Stimulated activated naive CD4-positive, alpha-beta T cell treated with Interleukin-2 at 50 U/mL for 16 hours (primary cell): Measurements from ENCODE around the gene EPS8L2.
A peak's percentile ranks its signal among the peaks of the same experiment; 100 is the strongest.

Source experiments
- DNase-seq: peaks from one replicate; lab custom pipeline; 2025; lab: John Stamatoyannopoulos, UW

The EPS8L2 gene

DNA sequence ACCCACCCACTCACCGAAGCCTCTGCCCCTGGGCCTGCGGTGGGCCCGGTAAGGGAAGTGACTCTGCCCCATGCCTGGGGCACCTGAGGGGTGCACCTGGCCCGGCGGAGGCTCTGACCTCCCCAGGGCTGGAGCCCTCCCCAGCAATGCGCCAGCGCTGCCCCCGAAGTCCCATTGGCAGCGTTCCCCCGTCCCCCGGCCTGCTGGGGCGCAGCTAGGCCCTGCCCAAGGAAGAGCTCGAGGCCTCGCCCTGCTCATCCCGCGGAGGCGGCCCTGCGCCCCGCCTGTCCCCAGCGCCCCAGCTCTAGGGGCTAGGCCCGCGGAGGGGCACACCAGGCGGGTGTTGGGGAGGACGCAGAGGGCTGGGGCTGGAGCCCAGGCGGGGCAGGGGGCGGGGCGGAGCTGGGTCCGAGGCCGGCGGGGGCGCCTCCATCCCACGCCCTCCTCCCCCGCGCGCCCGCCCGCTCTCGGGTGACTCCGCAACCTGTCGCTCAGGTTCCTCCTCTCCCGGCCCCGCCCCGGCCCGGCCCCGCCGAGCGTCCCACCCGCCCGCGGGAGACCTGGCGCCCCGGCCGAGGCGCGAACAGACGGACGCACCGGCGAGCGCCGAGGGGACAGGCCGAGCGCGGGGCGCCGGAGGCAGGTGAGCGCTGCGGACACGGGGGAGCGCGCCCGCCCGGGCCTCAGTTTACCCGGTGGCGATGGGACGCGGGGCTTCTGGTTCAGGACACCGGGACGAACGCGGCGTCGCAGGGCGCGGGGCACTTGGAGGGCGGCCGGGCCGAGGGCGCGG lies at the start of gene EPS8L2:
EPS8L2 (plus strand) TSS at position 586 of the 793 bp plus-strand sequence. CDS start 3,177 bp downstream, outside the sequence.
- no peak for DNase-seq

DNA sequence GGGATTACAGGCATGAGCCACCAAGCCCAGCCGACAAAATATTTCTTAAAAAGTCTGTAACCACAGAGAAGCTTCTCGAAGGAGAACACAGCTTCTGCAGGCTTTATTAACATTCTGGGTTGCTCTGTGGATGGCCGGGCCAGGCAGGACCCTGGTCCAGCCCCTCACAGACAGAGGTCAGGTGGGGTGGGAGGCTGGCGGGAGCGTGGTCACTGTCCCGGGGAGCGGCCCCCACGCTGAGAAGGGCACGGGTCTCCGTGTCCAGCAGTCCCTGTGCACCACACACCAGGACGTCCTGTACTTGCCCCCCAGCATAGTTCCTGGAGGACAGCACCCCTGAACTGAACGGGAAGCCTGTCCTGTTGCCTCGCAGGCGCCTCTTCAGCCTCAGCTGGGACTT lies 49.6 kb upstream of the EPS8L2 start:
- DNase-seq, result no peak

DNA sequence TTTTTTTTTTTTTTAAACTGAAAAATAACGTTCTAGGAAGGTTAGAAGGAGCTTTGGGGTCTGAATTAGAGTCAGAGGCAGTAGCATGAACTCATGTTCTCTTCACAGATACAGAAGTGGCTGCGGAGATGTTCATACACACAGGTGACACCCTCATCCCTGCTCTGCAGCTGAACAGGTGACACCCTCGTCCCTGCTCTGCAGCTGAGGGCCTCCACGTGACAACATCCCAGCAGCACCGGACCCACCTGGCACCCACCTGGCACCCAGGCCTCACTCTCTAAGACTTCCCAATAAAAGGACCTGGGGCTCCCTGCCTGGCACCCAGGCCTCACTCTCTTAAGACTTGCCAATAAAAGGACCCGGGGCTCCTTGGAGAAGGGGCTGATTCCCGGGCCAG lies 49.2 kb upstream of the EPS8L2 start:
- no peak for DNase-seq

DNA sequence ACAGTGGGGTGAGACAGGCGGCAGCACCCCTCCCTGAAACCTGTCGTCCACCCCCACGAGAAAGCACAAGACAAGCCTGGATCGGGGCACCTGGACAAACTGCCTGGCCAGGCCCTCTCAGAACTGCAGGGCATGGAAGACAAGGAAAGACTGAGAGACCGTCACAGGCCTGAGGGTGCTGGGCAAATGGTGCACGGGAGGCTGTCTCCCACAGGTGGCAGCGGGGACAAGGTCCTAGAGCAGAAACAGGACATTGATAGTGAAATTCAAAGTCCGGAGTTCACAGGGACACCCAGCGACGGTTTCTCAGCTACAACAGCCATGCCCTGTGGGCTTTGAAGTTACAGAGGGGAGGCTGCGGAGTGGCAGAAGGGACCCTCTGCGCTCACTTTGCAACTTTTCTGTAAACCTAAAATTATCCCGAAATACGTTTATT lies 48.3 kb upstream of the EPS8L2 start:
- DNase-seq, result no peak

DNA sequence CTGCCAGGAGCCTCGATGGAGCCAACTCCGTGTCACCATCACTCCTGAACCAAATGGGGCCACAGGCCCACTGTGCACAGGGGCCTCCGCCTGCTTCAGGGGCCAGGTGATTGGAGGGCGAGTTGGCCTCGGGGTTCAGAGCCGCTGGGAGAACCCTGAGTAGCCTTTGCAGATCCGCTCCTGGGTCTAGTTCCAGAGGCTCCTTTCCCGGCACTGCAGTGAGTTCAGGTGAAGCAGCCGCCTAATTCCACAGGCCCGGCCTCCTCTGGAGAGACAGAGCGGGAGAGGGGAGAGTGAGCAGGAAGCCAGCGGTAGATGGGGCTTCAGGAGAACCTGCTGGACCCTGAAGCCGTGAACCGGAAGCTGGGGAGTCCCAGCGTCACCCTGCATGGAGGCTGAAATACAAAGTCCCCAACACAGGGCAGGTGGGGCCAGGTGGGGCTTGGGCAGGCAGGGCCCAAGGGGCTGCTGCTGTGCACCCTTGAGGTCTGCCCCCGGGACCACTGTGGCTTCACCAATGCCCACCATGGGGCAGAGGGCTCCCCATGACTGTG lies 46.4 kb upstream of the EPS8L2 start:
- DNase-seq, result no peak

DNA sequence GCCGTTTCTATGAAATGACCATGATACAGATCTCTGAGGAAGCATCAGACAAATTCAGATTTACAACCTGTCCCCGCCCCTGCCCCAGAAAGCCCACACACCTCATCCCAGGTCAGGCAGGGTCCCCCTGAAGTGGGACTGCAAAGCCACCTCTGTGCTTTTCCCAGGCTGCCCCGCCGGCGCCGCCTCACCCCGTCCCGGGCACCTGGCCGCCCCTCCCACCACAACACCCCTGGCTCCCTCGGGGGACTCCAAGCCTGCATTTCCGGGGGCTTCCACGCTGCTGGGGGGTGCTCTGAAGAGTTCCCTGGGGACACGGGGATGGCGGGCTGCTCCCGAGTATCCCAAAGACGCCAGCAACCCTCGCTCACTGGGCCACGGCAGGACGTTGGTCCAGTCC lies 45.8 kb upstream of the EPS8L2 start:
- no peak for DNase-seq

DNA sequence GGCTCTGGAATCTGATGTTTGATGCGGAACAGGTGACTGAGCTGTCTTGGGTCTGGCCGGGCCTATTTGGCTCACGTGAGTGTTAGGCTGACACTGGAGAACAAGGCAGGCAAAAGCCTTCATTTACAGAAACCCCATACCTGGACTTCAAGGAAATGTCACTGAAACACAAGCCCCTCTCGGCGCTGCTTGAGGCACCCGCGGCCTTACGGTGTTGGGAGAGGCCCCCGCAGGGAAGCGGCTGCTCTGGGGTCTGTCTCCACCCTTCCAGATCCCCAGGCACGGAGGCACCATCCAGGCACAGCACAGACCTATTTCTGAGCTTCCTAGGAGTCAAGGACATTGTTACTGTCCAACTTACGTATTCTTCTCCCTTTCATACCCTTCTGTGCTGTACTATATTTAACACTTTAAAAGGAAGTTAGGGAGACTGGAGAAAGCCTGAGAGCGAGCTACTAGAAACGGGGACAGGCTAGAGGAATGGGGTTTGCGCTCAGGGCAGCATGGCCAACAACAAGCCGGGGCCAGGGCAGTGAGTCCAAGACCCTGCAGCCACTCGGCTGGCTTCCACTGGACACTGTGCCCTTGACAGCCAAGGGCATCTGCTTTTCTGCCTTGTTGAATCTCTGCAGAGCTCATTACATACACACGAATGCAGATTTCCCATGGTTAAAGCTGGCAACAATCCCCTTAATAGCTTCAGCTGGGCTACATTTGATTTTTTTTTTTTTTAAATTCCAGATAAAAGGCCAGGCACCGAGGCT lies 45.2 kb upstream of the EPS8L2 start:
- DNase-seq, result no peak

DNA sequence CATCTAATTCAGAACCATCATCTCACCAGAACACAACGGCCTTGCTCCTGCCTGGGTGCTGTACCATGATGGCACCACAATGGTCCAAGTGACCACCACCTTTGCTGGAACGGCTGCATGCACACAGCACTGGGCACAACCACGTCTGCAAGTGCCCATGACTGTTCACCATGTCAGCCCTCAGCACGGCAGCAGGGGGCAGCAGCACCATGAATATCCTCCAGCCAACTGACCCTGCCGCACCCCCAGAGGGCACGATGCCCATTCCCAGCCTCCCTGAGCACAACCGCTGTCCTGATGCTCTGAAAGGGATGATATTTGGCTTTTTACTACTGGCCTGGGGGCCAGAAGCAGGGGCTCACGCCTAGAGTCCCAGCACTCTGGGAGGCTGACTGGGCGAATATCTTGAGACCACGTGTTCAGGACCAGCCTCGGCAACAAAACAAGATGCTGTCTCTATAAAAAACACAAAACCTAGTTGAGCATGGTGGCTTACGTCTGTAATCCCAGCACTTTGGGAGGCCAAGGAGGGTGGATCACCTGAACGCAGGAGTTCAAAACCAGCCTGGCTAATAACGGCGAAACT lies 43.2 kb upstream of the EPS8L2 start:
- peak; percentile 10 for DNase-seq

DNA sequence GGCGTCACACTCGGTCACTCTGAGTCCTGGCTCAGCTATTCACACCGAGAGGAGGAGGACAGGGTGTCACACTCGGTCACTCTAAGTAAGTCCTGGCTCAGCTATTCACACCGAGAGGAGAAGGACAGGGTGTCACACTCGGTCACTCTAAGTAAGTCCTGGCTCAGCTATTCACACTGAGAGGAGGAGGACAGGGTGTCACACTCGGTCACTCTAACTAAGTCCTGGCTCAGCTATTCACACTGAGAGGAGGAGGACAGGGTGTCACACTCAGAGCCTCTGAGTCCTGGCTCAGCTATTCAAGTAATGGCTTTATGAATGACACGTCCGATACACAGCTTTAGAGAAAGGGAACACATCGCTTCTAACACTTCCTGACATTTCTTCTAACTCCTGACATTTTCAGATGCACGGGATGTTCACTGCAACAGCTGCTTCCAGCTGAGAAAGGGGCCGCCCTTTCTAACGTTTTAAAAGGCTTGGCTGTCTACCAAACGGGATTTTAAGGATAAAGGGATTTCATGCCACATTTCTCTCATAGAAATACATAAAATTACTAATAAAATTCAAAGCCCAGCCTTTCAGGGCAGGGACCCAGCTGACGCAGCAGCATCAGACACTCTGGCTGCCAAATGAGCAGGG lies 40.8 kb upstream of the EPS8L2 start:
- no peak for DNase-seq

DNA sequence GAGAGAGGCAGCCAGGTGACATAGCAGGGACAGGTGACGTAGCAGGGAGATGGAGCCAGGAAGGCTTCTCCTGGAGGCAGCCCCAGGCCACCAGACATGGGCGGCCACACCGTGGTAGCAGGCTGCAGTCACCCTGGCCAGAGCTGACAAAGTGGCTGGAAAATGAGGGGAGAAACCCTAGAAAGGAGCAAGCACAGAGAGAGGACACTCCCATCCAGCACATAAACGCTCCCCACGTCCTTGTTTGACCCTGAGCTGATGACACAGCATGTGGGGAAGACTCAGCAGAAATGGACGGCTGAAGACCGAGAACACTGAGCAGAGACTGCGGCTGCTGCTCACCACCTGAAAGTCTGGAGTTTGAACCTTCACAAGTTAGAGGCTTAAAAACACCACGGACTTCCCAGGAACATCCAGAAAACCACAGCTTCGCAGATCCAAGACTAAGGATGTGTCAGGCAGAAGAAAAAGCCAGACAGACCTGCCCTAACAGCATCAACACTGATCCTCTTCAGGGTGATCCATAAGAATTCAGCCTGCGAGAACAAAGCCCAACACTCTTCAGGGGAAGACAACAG lies 40.2 kb upstream of the EPS8L2 start:
- no peak for DNase-seq

DNA sequence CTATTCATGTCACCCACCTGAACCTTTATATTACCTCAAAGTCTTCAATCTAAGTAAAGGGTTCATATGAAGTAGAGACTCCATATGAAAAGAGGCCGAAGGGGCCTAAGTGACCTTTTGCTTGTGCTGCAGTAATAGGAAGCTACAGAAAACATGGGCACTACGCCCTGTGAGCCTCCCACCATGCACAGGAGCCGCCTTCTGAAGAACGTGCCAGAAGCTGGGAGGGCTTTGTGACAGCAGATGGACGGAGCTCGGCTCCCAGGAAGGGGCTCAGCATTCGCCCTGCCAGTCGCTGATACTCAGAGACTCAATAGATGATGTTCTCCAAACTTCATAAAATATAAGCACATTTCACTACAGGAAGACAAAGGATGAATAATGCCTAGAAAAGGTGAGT lies 32.2 kb upstream of the EPS8L2 start:
- DNase-seq, result no peak

DNA sequence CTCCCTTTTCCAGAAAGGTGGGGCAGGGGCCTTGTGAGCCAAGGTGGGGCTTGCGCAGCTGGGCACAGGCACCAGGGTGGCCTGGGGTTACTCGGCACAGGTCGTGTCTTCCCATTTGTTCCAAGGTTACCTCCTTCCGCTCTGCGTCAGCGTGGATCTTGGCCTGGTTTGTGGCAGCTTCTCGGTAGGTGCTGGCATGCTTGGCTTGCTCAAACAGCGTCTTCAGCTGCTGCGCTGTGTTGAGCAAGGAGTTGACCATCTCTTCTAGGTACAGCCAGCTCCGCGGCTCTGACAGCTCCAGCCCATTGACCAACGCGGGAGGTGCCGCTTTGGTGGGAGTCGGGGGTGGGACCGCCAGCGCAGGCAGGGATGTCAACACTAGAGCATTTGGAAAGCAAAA lies 31.6 kb upstream of the EPS8L2 start:
- no peak for DNase-seq

DNA sequence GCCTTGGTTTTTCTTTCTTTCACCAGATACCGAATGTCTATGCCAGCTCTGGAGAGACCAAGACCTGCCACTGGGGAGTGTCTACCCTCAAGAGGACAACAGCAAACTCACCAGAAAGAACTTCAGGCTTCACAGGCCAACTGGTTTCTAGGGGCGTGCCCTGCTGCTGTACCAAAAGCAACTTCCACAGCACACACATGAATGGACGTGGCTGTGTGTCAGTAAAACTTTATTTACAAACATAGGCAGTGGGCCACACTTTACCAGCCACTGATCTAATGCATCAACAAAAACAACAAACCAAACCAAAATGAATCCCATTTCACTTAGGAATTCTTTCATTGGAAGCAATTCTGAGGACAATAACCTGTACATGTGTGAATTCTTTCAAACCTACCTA lies 27.7 kb upstream of the EPS8L2 start:
- DNase-seq, result no peak

DNA sequence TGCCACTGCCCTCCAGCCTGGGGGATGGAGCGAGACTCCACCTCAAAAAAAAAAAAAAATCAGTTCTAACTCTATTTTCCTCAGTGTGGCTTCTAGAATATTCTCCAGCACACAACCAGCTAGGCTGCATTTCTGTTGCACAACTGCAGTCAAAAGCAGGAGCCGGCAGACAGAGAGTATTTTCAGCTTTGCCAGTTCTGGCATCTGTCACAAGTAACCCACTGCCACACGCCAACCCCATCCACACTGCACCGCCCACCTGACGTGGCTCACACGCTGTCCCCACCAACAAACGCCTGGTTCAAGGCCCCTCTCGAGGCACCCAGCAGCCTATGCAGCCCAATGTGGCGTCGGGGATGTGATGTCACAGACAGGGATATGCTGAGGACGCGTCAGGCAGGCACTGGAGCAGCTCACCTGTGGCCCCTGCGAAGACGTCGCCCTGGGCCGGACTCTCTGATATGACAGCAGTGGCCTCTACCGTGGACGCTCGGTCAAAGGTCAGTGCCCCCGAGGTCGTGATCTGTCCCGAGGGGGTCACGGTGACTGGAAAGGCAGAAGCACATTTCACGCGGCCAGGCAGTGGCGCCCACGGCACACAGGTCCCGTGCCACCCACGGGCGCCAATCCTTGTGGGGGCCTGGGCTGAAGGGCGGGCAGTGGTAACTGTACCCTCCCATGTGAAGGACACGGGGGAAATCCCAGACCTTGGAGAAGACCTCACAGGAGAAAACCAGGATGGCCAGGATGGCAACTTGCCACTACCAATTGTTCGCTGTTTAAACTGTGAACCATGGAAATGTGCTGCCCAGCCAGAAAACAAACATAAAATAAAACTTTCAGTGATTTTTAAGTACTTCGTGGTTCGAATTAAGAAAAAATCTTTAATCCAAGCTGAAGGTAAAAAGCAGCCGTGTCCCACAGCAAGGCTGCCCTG lies 26.5 kb upstream of the EPS8L2 start:
- no peak for DNase-seq

DNA sequence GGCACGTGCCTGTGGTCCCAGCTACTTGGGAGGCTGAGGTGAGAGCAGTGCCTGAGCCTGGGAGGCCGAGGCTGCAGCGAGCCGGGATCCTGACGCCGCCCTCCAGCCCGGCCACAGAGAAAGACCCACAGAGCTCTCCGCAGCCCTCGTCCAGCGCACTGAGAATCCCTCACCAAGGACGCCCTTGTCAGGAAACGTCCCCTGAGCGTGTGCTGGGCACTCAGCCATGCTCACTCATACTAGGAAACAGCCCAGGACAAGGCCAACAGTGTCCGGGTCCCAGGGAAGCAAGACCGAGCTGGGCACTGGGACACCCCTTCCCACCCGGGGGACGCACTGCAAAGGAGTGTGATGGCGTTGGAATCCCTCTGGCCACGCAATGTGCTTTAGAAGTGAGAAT lies 25.6 kb upstream of the EPS8L2 start:
- DNase-seq, result no peak

DNA sequence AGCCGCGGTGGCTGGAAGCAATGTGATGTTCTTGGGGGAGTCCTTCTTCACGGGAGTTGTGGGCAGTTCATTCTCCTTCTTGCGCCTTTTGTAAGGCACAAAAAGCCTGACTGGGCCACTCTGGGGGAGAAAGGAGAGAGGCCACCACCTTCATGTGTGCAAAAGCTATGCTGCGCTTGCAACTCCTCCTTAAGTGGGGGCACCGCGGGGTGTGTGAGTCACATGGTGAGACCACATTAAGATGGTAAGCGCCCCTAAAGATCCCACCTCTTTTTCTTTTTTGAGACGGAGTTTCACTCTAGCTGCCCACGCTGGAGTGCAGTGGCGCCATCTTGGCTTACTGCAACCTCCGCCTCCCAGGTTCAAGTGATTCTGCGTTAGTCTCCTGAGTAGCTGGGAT lies 25.1 kb upstream of the EPS8L2 start:
- DNase-seq, result no peak

DNA sequence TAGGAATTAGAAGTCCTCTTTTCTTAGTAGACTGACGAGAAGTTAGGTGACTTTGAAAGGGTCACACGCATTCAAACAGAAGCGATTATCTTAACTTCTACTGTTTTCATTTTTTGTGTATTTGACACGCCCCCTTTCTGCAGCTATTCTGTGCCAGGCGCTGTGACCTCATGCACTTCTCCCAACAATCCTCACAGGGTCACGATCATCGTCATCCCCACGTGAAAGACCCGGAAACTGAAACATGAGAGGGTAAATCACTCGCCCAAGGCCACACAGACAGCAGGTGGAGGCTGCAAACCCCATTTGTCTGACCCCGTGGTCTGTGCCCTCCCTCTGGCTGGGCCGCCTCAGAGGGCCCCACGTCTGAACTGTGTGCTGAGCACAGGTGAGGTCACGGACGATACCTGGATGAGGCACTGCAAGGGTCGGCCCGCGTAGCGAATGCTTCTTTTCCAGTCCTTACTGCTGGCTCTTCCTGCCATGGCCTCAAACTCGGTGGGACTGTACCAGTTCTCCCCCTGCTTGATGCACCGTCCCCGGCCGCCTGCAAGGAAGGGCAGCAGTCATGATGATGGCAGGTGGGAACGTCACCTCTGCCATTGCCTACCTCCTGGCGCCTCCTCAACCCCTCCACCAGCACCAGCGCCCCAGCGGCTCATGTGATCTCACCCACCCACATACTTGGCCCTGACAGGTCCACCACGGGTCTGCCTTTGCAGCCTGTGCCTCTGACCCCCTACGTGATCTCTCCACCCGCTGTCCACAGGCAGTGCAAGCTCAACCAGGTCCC lies 19.4 kb upstream of the EPS8L2 start:
- no peak for DNase-seq

DNA sequence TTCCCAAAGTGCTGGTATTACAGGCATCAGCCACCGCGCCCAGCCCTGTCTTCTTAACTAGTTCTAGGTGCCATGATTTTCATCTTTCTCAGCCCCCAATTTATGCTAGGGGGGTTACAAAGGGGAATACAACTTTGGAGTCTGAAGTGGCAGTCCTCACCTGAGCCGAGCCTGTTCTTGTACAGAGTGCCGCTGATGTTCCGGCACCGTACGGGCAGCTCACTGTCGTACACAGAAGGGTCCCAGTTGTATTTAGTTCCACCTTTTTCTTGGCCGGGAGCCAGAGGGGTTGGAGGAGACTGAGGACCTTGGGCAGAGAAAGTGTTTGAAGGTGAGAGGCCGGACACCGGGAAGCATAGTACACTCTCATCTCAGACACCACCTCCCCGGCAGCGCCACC lies 18.3 kb upstream of the EPS8L2 start:
- DNase-seq, result no peak

DNA sequence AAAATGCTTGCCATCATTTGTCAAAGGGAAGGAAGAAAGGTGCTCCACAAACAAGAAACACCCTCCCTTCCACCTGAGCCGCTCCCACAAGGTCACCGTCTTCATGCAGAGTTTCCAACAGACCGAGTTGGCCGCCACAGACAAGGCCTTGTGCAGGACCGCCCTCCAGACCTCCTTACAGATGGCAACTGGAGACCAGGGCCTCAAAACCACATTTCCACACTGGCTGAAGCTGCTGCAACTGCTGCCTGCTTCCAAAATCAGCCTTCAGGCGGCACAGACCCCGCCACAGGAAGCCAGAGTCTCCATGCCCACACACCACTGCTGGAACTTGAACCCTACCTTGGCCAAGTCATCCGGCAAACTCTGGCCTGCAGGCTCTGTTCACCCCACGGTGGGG lies 17.4 kb upstream of the EPS8L2 start:
- no peak for DNase-seq

DNA sequence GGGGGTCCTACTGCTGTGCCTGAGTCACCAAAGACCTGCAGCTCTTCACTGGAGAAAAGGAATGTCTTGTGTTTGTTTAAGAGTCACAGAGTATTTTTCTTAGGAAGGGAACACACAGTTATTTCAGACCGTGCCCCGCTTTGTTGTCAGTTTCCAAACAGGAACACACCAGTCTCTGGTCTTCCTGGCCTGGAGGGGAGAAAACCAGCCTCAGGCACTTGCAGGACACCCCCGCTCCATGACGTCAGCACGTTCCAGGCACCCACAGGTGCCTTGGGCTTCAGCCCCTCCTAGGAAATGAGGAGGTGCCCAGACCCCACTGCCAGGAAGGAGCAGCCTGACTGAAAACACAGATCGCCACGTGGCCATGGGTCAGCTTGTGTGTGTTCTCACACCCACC lies 16.4 kb upstream of the EPS8L2 start:
- DNase-seq, result no peak
